C4-2B (cell line): ENCODE results near the gene TP73.

Source experiments
- H3K27ac ChIP-seq: fragments of 450-650 bp; 2 replicates; pipeline ENCODE4 v1.5.1; 2017
- ZFX ChIP-seq: fragments of 450-650 bp; IDR thresholded peaks from 2 replicates; pipeline ENCODE4 v1.6.1; 2017
- TF ChIP-seq, protein P1 (sequence below): fragments of 450-650 bp; conservative IDR thresholded peaks from 2 replicates; pipeline ENCODE4 v1.5.1; 2017; ENCODE audit warnings: mild to moderate bottlenecking

Gene TP73

DNA sequence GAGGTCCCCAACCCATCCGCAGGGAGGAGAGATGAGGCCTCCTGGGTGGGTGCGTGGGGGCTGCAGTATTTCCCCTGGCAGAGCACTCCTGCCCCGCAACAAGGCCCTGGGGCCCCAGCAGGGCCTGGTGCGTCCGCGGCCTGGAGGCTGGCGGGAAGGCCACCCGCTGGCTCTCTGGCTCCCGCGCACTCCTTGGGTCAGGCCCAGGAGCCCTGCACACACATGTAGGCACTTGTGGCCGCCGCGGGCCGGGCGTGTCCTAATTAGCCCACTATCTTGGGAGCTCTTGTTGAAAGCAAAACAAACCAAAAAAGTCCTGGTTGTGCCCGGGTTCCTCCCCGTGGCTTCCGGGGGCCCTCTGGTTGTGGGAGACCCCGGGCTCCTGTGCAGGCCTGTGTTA, 50.2 kb downstream of the TP73 start:
- TF ChIP-seq, protein P1, sequence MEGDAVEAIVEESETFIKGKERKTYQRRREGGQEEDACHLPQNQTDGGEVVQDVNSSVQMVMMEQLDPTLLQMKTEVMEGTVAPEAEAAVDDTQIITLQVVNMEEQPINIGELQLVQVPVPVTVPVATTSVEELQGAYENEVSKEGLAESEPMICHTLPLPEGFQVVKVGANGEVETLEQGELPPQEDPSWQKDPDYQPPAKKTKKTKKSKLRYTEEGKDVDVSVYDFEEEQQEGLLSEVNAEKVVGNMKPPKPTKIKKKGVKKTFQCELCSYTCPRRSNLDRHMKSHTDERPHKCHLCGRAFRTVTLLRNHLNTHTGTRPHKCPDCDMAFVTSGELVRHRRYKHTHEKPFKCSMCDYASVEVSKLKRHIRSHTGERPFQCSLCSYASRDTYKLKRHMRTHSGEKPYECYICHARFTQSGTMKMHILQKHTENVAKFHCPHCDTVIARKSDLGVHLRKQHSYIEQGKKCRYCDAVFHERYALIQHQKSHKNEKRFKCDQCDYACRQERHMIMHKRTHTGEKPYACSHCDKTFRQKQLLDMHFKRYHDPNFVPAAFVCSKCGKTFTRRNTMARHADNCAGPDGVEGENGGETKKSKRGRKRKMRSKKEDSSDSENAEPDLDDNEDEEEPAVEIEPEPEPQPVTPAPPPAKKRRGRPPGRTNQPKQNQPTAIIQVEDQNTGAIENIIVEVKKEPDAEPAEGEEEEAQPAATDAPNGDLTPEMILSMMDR = no peak
- no peak for TF ChIP-seq ZFX
- H3K27ac ChIP-seq = no peak overlapping the region

DNA sequence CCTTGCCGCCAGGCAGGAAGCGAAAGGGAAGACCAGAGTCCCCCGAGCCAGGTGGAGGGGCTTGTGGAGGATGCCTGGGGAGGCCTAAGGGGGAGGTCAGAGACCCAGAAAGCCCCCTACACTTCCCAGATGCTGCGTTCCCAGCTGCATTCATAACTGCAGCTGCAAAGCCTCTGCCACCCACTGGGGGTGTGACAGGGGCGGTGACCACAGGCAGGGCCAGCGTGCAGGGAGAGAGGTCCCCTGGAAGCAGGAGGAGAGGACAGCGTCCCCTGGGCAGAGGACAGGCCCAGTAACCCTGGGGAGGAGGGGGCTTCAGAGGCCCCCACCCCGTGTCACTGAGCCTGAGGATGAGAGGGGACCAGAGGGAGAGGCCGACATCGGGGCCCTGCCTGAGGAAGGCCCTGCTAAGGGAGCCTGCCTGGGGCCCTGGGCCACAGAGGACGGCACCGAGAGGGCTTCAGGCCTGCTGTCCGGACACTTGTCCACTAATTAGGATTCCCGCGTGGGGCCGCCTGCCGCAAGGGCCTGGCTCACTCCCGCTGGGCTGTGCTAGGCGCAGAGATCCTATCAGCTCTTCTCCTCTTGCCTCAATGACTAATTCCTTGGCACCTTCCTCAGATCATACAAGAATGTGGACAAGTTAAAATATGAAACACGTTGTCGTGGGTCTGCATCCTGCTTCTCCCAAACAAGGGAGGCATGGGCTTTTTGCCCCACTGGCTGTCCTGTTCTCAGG, 50.8 kb downstream of the TP73 start:
- H3K27ac ChIP-seq = no peak overlapping the region
- TF ChIP-seq, protein P1 = no peak
- TF ChIP-seq ZFX = no peak

- TF ChIP-seq, protein P1 = no peak
- no peak for TF ChIP-seq ZFX
- H3K27ac ChIP-seq = no peak overlapping the region
Measured at GRCh38 chr1:3703786-3704371, 51.6 kb downstream of the TP73 start.

DNA sequence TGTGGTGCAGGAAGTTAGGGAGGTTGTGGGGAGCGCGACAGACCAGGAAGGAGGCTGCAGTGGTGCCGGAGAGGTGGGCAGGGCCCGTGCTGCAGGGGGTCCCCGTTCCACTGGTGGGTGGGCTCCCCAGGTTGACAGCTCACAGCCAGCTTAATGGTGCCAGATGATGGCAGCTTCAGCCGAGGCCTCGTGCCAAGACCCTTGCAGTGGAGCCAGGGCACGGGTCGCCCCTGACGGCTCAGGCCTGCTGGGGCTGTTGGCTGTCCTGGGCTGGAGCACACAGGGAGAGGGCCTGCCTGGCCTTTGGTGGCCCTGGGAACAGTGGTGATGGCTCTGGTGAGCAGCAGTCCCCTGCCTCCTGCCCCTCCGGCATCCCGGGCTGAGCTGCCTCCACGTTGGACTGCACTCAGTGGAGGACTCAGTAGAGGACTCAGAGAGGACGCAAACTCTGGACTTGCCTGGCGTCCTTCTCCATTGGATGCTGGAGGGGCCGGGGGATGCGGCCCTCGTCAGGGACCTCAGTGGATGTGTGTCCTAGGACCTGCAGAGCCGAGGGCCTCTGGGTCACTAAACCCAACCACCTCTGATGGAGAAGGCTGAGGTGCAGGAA, 53.1 kb downstream of the TP73 start:
- no peak overlapping the region for H3K27ac ChIP-seq
- no peak for TF ChIP-seq ZFX
- TF ChIP-seq, protein P1 = no peak

DNA sequence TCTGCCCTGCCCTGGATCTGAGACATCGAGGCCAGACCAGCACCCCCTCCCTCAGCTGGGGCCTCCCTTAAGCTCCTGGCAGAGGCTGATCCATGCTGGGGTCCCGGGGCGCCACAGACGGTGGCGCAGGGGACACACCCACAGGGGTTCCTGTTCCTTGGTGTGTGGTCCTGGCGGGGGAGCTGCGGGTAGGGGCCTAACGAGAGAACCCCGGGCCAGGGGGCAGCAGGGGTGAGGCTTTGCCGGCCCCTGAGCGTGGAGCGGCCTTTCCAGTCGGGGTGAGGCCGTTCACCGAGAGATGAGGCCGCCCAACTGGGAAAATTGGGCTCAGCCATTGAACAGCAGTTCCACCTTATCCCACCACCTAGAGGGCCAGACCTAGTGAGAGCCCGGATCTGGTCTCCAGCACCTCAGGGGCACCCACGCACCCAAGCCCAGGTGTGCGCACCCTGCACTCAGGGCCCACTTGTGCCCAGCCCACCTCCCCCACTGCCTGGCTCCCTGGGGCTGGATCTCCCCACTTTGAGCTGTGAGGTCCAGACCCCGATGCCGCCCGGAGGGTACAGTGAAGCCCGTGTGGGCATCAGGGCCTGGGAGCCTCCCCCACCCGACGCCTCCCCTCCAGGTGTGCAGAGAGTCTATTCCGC, 54.5 kb downstream of the TP73 start:
- no peak overlapping the region for H3K27ac ChIP-seq
- TF ChIP-seq ZFX = no peak
- TF ChIP-seq, protein P1 = no peak

- TF ChIP-seq, protein P1 = no peak
- no peak for TF ChIP-seq ZFX
- peak overlapping the region; percentile 50 for H3K27ac ChIP-seq
Measured at GRCh38 chr1:3707298-3707938, 55.1 kb downstream of the TP73 start.
